HG03521 (cell line): Measurements from ENCODE around the gene MYNN.
A peak's percentile ranks its signal among the peaks of the same experiment; 100 is the strongest.

Source experiments
- ATAC-seq: cut with Tn5 transposase; IDR thresholded peaks from one replicate; pipeline ENCODE4 v1.9.1; 2021; ENCODE audit warnings: mild to moderate bottlenecking, moderate library complexity; ENCODE audit not compliant: unreplicated experiment

The MYNN gene

GRCh38 chr3:169774186-169774585, 990 bp downstream of the MYNN start:
- ATAC-seq, result no peak

- no peak for ATAC-seq
Measured at GRCh38 chr3:169777822-169778221, 4.6 kb downstream of the MYNN start.

GRCh38 chr3:169780742-169781141, 7.5 kb downstream of the MYNN start:
- no peak for ATAC-seq

GRCh38 chr3:169781209-169781855, 8.1 kb downstream of the MYNN start:
- ATAC-seq, result no peak

- ATAC-seq, result no peak
Measured at GRCh38 chr3:169787120-169787519, 13.9 kb downstream of the MYNN start.

- ATAC-seq, result no peak
Measured at GRCh38 chr3:169787791-169788190, 14.6 kb downstream of the MYNN start.

- ATAC-seq, result no peak
Measured at GRCh38 chr3:169790219-169790618, 17.0 kb downstream of the MYNN start.

GRCh38 chr3:169790687-169791429, 17.7 kb downstream of the MYNN start:
- ATAC-seq, result no peak

- no peak for ATAC-seq
Measured at GRCh38 chr3:169792359-169792758, 19.2 kb downstream of the MYNN start.

GRCh38 chr3:169804681-169805080, 31.5 kb downstream of the MYNN start:
- ATAC-seq, result no peak

GRCh38 chr3:169809230-169809795, 36.1 kb downstream of the MYNN start:
- ATAC-seq, result no peak

GRCh38 chr3:169811631-169812331, 38.6 kb downstream of the MYNN start:
- ATAC-seq, result peak; percentile 4

GRCh38 chr3:169812332-169813235, 39.4 kb downstream of the MYNN start, which contains the start of the genes LRRC34 and LRRIQ4:
Gene LRRC34, minus strand, starts transcription at chr3:169812904. Its CDS starts 356 bp downstream, at chr3:169812548.
Gene LRRIQ4, plus strand, starts transcription at chr3:169812870. Its CDS starts 9,052 bp downstream, at chr3:169821922.
- ATAC-seq, result peak; percentile 62

- no peak for ATAC-seq
Measured at GRCh38 chr3:169813278-169813677, 40.1 kb downstream of the MYNN start.

- peak; percentile 91 for ATAC-seq
Measured at GRCh38 chr3:169813757-169814517, 40.7 kb downstream of the MYNN start.

GRCh38 chr3:169815590-169816150, 42.5 kb downstream of the MYNN start:
- ATAC-seq, result no peak

- no peak for ATAC-seq
Measured at GRCh38 chr3:169818316-169818715, 45.1 kb downstream of the MYNN start.

GRCh38 chr3:169822091-169822490, 48.9 kb downstream of the MYNN start:
- no peak for ATAC-seq

GRCh38 chr3:169822540-169822939, 49.3 kb downstream of the MYNN start:
- ATAC-seq, result no peak
